ENCODE data around the gene RAD17.
A peak's percentile ranks its signal among the peaks of the same experiment; 100 is the strongest.

Gene RAD17

GRCh38 chr5:69334793-69335268, 34.8 kb upstream of the RAD17 start:
- peak; percentile 79 for DNase-seq (ENCODE audit: extremely low spot score)
- TF ChIP-seq CTCF (IDR thresholded peaks at IDR 0.05; ENCODE audit: control extremely low read depth, extremely low read depth, low read depth, missing control alignments) = peak; percentile 87
- ChIA-PET POLR2A (interaction anchor here (0.6 kb wide), 1 partner anchor 118 kb away, joined by 5 read pairs; no protein-coding TSS in a partner anchor), CTCF (interaction anchor here (0.8 to 3.3 kb wide), 15 partner anchors 8 to 294 kb away, joined by 3 to 32 read pairs (median 4); partner anchors contain the start of genes CDK7, CENPH and SLC30A5)

- ChIA-PET POLR2A (interaction anchor here (0.6 kb wide), 2 partner anchors 32 to 118 kb away, joined by 5 to 9 read pairs; no protein-coding TSS in a partner anchor), CTCF (interaction anchor here (1.0 to 3.3 kb wide), 12 partner anchors 11 to 294 kb away, joined by 3 to 32 read pairs (median 5); partner anchors contain the start of genes CDK7, CENPH and SLC30A5)
- TF ChIP-seq CTCF (IDR thresholded peaks at IDR 0.05; ENCODE audit: control extremely low read depth, extremely low read depth, low read depth, missing control alignments) = no peak
- no peak for DNase-seq (ENCODE audit: extremely low spot score)
Observed at GRCh38 chr5:69335341-69335935, 34.2 kb upstream of the RAD17 start.

- CTCF ChIA-PET = interaction anchor here (1.5 to 1.9 kb wide), 2 partner anchors 7 to 31 kb away, joined by 5 to 7 read pairs; no protein-coding TSS in a partner anchor
- POLR2A ChIA-PET = no interaction called here
- no peak for DNase-seq (ENCODE audit: extremely low spot score)
- TF ChIP-seq CTCF (IDR thresholded peaks at IDR 0.05; ENCODE audit: control extremely low read depth, extremely low read depth, low read depth, missing control alignments) = no peak
Observed at GRCh38 chr5:69341520-69342161, 28.0 kb upstream of the RAD17 start.

GRCh38 chr5:69343083-69343482, 26.5 kb upstream of the RAD17 start:
- no peak for TF ChIP-seq CTCF (IDR thresholded peaks at IDR 0.05; ENCODE audit: control extremely low read depth, extremely low read depth, low read depth, missing control alignments)
- ChIA-PET POLR2A (no interaction called here), CTCF (interaction anchor here (0.7 to 1.9 kb wide), 2 partner anchors 9 to 11 kb away, joined by 3 to 7 read pairs; no protein-coding TSS in a partner anchor)
- DNase-seq (ENCODE audit: extremely low spot score) = no peak

- TF ChIP-seq CTCF (IDR thresholded peaks at IDR 0.05; ENCODE audit: control extremely low read depth, extremely low read depth, low read depth, missing control alignments) = no peak
- CTCF ChIA-PET = no interaction called here
- no peak for DNase-seq (ENCODE audit: extremely low spot score)
- POLR2A ChIA-PET = no interaction called here
Observed at GRCh38 chr5:69350664-69351063, 19.0 kb upstream of the RAD17 start.

- no peak for DNase-seq (ENCODE audit: extremely low spot score)
- ChIA-PET CTCF (interaction anchor here (0.8 kb wide), 1 partner anchor 27 kb away, joined by 3 read pairs; the partner anchor contains the start of gene CCDC125), POLR2A (interaction anchor here (0.6 kb wide), 1 partner anchor 13 kb away, joined by 3 read pairs; no protein-coding TSS in a partner anchor)
- no peak for TF ChIP-seq CTCF (IDR thresholded peaks at IDR 0.05; ENCODE audit: control extremely low read depth, extremely low read depth, low read depth, missing control alignments)
Observed at GRCh38 chr5:69359699-69360098, 9.9 kb upstream of the RAD17 start.
